GM12873 (cell line): Measurements from ENCODE around the gene POLR1H.

Experiments
- CTCF ChIP-seq: IDR thresholded peaks from 2 replicates; pipeline ENCODE4 v1.5.1; 2012; ENCODE audit warnings: low read depth, mild to moderate bottlenecking, moderate library complexity, low read length, control low read depth; ENCODE audit not compliant: insufficient read depth; ENCODE audit errors: missing control alignments

Gene POLR1H

GRCh38 chr6:30100585-30101443, 39.7 kb downstream of the POLR1H start:
- no peak for TF ChIP-seq CTCF

- peak; percentile 6 for TF ChIP-seq CTCF
Measured at GRCh38 chr6:30101444-30102413, 40.7 kb downstream of the POLR1H start.

- TF ChIP-seq CTCF = no peak
Measured at GRCh38 chr6:30102414-30102969, 41.4 kb downstream of the POLR1H start.

- peak; percentile 97 for TF ChIP-seq CTCF
Measured at GRCh38 chr6:30102970-30103871, 42.2 kb downstream of the POLR1H start.

- no peak for TF ChIP-seq CTCF
Measured at GRCh38 chr6:30103872-30104179, 42.8 kb downstream of the POLR1H start.

GRCh38 chr6:30104661-30105060, 43.6 kb downstream of the POLR1H start:
- TF ChIP-seq CTCF = peak; percentile 16
